Loucy (cell line): Measurements from ENCODE around the gene RANGRF.

Experiments used
- H2AFZ ChIP-seq: fragments of 200-600 bp; sonication (generic); 2 replicates; pipeline ENCODE4 v1.6.0; 2016; ENCODE audit warnings: antibody characterized with exemption, mild to moderate bottlenecking, low read length, moderate library complexity
- H3F3A ChIP-seq: fragments of 200-600 bp; 2 replicates; pipeline ENCODE4 v1.6.0; 2016; ENCODE audit warnings: antibody characterized with exemption, low read depth, mild to moderate bottlenecking
- H3K27me3 ChIP-seq: fragments of 200-600 bp; sonication (generic); 2 replicates; pipeline ENCODE4 v1.6.1; 2014; ENCODE audit warnings: low read length, mild to moderate bottlenecking; ENCODE audit not compliant: insufficient read depth, poor library complexity, severe bottlenecking
- H3K36me3 ChIP-seq: fragments of 200-600 bp; sonication (generic); 2 replicates; pipeline ENCODE4 v1.6.1; 2016; ENCODE audit warnings: low read length; ENCODE audit not compliant: insufficient read depth
- H3K4me1 ChIP-seq: fragments of 200-600 bp; sonication (generic); 2 replicates; pipeline ENCODE4 v1.5.1; 2014; ENCODE audit warnings: low read length, mild to moderate bottlenecking; ENCODE audit not compliant: insufficient read depth, poor library complexity, severe bottlenecking
- H3K4me2 ChIP-seq: fragments of 200-600 bp; sonication (generic); 2 replicates; pipeline ENCODE4 v1.6.0; 2014; ENCODE audit warnings: antibody characterized with exemption, low read length, low read depth, mild to moderate bottlenecking; ENCODE audit not compliant: poor library complexity, severe bottlenecking
- H3K4me3 ChIP-seq: fragments of 200-600 bp; sonication (generic); 2 replicates; pipeline ENCODE4 v1.5.1; 2014; ENCODE audit warnings: low read length, mild to moderate bottlenecking, mixed read lengths; ENCODE audit not compliant: poor library complexity, severe bottlenecking
- H3K79me2 ChIP-seq: fragments of 200-600 bp; sonication (generic); 2 replicates; pipeline ENCODE4 v1.6.1; 2014; ENCODE audit warnings: low read length; ENCODE audit not compliant: insufficient read depth
- H3K9ac ChIP-seq: fragments of 200-600 bp; sonication (generic); 2 replicates; pipeline ENCODE4 v1.6.0; 2014; ENCODE audit warnings: mild to moderate bottlenecking, low read depth, low read length, moderate library complexity; ENCODE audit not compliant: poor library complexity, severe bottlenecking
- H3K9me2 ChIP-seq: fragments of 200-600 bp; sonication (generic); replicated peaks from 2 replicates; pipeline ENCODE4 v1.6.1; 2016; ENCODE audit warnings: low read depth, low read length, mixed read lengths
- H3K9me3 ChIP-seq: fragments of 200-600 bp; sonication (generic); 2 replicates; pipeline ENCODE4 v1.6.1; 2014; ENCODE audit warnings: mild to moderate bottlenecking, antibody characterized with exemption, low read length, low read depth; ENCODE audit not compliant: insufficient read depth
- H4K20me1 ChIP-seq: fragments of 200-600 bp; sonication (generic); 2 replicates; pipeline ENCODE4 v1.6.0; 2014; ENCODE audit warnings: antibody characterized with exemption, low read length, mild to moderate bottlenecking; ENCODE audit not compliant: insufficient read depth, poor library complexity, severe bottlenecking
- EZH2phosphoT487 ChIP-seq: fragments of 200-600 bp; IDR thresholded peaks from 2 replicates; pipeline ENCODE4 v1.6.1; 2018; ENCODE audit warnings: antibody characterized with exemption, mild to moderate bottlenecking, moderate library complexity, borderline replicate concordance
- TF ChIP-seq, protein P1 (sequence below): fragments of 200-600 bp; sonication (generic); conservative IDR thresholded peaks from 2 replicates; pipeline ENCODE4 v1.5.1; 2014; ENCODE audit warnings: mild to moderate bottlenecking, antibody characterized with exemption, low read length

Gene RANGRF

DNA sequence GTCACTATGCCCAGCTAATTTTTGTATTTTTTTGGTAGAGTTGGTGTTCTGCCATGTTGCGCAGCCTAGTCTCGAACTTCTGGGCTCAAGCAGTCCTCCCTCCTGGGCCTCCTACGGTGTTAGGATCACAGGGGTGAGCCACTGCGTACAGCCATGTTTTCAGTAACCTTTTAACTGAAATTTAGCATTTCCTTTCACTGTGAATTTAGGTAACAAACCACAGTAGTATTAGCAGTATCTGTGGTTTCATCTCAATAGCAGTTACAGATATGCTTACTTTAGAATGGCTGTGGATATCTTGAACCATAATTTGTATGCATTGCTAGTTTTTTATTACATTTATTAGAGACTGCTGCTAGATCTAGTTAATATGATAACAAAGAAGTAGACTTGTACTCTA, 4.3 kb upstream of the RANGRF start:
- no peak for TF ChIP-seq EZH2phosphoT487
- TF ChIP-seq, protein P1, sequence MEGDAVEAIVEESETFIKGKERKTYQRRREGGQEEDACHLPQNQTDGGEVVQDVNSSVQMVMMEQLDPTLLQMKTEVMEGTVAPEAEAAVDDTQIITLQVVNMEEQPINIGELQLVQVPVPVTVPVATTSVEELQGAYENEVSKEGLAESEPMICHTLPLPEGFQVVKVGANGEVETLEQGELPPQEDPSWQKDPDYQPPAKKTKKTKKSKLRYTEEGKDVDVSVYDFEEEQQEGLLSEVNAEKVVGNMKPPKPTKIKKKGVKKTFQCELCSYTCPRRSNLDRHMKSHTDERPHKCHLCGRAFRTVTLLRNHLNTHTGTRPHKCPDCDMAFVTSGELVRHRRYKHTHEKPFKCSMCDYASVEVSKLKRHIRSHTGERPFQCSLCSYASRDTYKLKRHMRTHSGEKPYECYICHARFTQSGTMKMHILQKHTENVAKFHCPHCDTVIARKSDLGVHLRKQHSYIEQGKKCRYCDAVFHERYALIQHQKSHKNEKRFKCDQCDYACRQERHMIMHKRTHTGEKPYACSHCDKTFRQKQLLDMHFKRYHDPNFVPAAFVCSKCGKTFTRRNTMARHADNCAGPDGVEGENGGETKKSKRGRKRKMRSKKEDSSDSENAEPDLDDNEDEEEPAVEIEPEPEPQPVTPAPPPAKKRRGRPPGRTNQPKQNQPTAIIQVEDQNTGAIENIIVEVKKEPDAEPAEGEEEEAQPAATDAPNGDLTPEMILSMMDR = no peak
- Histone ChIP-seq H3K9me2 (no peaks in the 10 kb centered on the region), H3K79me2 (peaks cover 16% of the 10 kb centered on the region), H3K4me3 (no peak overlapping the region), H3K4me1 (peaks cover 37% of the 10 kb centered on the region), H2AFZ (no peak overlapping the region), H3K9ac (peak overlapping the region; percentile 2), H3K4me2 (peak overlapping the region; percentile 73), H3K9me3 (no peaks in the 10 kb centered on the region), H3K36me3 (no peaks in the 10 kb centered on the region), H3F3A (peaks cover 6% of the 10 kb centered on the region; the same call in 1 of the 2 replicates), H3K27me3 (no peaks in the 10 kb centered on the region), H4K20me1 (no peaks in the 10 kb centered on the region)

DNA sequence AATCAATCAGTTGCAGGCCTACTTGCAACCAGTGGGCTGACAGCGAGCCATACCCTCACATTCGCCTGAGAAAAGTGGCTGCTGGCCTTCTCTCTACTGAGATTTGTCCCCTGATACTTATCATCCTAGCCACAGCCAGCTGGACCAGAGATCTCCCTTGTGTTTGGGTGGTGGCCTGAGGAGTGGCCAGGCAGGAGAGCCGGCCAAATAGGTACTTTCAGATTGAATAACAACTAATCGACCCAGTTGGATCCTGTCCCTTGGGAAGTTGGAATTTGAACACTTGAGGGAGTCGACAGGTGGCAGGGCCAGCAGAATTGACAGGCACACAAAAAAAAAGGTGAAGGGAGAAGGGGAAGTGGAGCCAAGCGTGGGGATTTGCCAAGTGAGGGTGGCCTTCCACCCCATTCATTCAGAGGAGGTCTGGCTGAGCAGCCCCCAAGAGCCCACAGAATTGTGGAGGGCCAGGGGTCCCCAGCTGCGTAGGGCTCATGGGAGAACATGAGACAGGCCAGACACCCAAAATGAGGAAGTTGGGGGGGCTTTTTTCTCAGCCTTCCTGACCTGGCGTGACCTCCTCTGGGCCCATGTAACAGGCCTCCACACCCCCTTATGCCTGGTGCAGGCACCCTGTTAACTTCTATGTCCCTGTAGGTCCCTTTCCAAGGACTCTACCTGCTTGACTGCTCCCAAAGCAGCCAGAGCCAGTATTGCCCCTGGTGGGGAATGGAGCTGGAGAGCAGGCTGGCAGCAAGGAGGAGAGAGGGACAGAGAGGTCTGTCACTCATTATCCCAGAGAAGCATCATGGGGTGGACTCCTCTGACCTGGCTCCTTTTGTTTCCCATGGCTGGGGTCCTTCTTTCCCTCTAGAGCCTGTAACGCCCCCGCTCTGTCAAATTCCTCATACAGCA, 2.9 kb upstream of the RANGRF start:
- Histone ChIP-seq H3K4me1 (peaks cover 49% of the 10 kb centered on the region), H3K4me3 (no peak overlapping the region), H3K36me3 (no peaks in the 10 kb centered on the region), H3K4me2 (peak overlapping the region; percentile 73), H3K9me2 (no peaks in the 10 kb centered on the region), H3K79me2 (peaks cover 30% of the 10 kb centered on the region), H3K27me3 (no peaks in the 10 kb centered on the region), H3F3A (peaks cover 6% of the 10 kb centered on the region; the same call in 1 of the 2 replicates), H3K9ac (peak overlapping the region; percentile 8), H3K9me3 (no peaks in the 10 kb centered on the region), H2AFZ (no peak overlapping the region), H4K20me1 (no peaks in the 10 kb centered on the region)
- no peak for TF ChIP-seq EZH2phosphoT487
- TF ChIP-seq, protein P1 = no peak

DNA sequence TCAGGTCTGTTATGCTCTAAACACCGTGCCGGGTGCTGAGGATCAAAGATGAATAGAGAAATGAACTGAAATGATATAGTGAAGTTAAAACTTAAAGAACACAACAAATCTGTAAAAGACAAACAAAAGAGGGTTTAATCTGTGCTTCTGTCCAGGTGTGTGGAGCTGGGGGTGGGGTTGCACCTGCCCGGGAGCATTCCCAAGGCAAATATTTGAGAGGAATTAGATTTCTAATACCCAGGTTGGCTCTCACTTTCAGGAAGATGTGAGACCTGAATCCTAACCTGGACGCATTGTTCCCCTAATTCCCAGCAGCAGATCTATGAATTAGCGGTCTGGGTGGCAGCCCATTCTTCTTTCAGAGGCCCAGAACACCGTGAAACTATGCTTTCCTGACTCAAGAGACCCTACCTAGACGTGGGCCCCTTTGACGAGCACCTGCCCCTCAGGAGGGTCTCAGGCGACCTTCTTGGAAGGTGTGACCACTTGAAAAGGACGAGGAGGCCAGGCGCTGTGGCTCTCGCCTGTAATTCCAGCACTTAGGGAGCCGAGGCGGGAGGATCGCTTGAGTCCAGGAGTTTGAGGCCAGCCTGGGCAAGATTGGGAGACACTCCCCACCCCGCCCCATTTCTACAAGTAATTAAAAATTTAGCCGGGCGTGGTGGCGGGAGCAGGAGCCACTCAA, 677 bp upstream of the RANGRF start:
- Histone ChIP-seq H4K20me1 (no peaks in the 10 kb centered on the region), H3K27me3 (no peaks in the 10 kb centered on the region), H3K9me2 (no peaks in the 10 kb centered on the region), H3K4me3 (peak overlapping the region; percentile 93), H3K79me2 (peaks cover 39% of the 10 kb centered on the region), H3K9me3 (no peaks in the 10 kb centered on the region), H3K4me1 (peaks cover 61% of the 10 kb centered on the region), H3F3A (peaks cover 6% of the 10 kb centered on the region; the same call in 1 of the 2 replicates), H3K9ac (peak overlapping the region; percentile 93), H3K36me3 (no peaks in the 10 kb centered on the region), H3K4me2 (peak overlapping the region; percentile 98), H2AFZ (peak overlapping the region; percentile 98)
- TF ChIP-seq, protein P1 = no peak
- TF ChIP-seq EZH2phosphoT487 = no peak
